AG10803 (cell line): ENCODE results near the gene ASB17.
"Not testable (repeated sequence)": the region's sequence is repeated elsewhere in the genome, so short reads cannot be mapped to it uniquely, and the experiment has no call there.

Experiments
- DNase-seq: peaks from one replicate; pipeline ENCODE4 v3.0.0; 2010; ENCODE audit warnings: low read depth
- H3K4me3 ChIP-seq: 2 replicates; pipeline ENCODE4 v1.5.1; 2011; ENCODE audit warnings: mild to moderate bottlenecking, low read length, control low read depth
- CTCF ChIP-seq: conservative IDR thresholded peaks from 2 replicates; pipeline ENCODE4 v1.5.1; 2011; ENCODE audit warnings: mild to moderate bottlenecking, low read length, control low read depth, inconsistent platforms

ASB17 gene

GRCh38 chr1:75932304-75932703 is at the start of gene ASB17:
TSS of gene ASB17 (minus strand) at chr1:75932404. CDS start at chr1:75932291, 113 bp downstream.
- no peak within 1 kb of the TSS for H3K4me3 ChIP-seq
- TF ChIP-seq CTCF: no peak
- no peak for DNase-seq

DNA sequence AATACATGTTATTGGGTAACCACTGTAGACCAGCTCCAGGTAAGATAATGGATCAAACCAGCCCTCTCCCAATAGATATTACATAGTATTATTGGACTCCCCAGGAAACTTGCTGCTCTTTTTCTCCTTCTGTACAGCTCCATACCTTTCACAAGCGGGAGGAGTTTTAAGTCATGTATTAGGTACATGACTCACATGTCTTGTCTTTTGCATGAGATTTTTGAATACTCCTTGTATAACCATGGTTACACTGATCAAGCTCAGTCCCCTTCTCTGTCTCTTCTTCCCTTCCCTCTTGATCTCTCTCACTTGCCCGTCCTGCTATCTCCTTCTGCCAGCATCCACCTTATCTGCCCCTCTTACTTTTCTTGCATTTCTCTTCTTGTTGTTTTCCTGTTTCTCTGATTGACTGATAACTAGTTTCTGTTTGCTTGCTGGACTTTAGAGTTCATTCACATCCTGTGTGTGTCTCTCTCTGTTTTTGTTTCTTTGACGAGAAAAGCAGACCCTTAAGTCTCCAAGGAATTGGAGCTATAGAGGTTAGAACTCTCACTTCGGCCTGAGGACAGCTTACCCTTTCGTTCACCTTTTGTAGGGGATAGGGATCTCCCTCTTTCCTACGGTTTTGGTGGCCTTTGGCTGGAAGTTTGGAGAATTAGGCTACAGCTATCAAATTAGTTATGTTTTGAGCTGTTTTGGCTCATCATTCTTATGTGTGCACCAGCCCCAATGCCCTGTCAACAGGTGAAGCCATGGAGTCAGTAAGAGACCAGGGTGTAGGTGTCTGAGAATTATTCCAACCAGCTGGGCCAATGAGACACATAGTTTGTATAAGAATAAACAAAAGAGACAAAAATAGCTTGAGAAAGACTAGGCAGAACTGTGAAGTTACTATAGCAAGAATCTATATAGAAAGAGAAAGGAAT is 49.0 kb upstream of the ASB17 start:
- no peak for DNase-seq
- no peak overlapping the region for H3K4me3 ChIP-seq
- TF ChIP-seq CTCF: no peak

DNA sequence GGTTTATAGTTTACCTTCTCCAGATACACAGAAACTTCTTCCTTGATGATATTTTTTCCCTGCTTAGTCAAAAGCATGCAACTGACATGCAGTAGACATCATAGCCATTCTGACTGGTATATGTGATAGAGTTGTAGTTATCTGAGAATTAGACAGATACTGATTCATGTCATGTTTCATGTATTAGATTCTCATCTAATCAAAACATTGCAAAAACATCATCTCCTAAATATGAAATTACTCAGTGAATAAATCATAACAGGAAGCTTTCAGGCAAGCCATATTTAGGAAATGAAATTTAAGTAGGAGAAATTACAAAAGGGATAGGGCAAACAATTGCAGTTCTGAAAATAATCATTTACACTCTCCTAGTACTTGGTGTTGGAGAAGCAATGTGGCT is 38.4 kb upstream of the ASB17 start:
- H3K4me3 ChIP-seq: no peak overlapping the region
- no peak for DNase-seq
- TF ChIP-seq CTCF: no peak

- DNase-seq: no peak
- no peak overlapping the region for H3K4me3 ChIP-seq
- no peak for TF ChIP-seq CTCF
Measured at GRCh38 chr1:75969550-75969949, 37.3 kb upstream of the ASB17 start.

- TF ChIP-seq CTCF: no peak
- no peak overlapping the region for H3K4me3 ChIP-seq
- no peak for DNase-seq
Measured at GRCh38 chr1:75967719-75968118, 35.5 kb upstream of the ASB17 start.

DNA sequence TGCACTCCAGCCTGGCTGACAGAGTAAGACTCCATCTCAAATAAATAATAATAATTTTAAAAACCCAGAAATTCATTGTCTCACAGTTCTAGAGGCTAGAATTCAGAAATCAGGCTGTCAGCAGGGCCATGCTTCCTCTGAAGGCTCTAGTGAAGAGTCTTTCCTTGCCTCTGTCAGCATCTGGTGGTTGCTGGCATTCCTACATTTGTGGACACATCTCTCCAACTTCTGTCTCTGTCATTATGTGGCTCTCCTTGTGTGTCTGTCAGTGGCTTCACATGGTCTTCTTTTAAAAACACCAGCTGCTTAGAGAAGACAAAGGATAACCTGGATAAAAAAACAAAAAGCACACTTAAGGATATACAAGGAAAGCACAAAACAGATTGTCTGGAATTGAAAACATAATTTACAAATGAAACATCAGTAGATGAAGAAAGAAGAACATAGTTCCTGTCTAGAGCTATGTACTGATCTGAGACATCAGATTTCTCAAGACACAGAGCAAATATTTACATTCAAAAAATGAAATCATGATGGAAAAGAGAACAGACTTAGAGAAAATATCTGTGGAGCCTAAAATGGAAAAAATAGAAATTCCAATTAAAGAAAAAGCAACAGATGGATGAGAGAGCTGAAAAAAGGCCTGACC is 32.7 kb upstream of the ASB17 start:
- TF ChIP-seq CTCF: no peak
- no peak overlapping the region for H3K4me3 ChIP-seq
- DNase-seq: no peak

DNA sequence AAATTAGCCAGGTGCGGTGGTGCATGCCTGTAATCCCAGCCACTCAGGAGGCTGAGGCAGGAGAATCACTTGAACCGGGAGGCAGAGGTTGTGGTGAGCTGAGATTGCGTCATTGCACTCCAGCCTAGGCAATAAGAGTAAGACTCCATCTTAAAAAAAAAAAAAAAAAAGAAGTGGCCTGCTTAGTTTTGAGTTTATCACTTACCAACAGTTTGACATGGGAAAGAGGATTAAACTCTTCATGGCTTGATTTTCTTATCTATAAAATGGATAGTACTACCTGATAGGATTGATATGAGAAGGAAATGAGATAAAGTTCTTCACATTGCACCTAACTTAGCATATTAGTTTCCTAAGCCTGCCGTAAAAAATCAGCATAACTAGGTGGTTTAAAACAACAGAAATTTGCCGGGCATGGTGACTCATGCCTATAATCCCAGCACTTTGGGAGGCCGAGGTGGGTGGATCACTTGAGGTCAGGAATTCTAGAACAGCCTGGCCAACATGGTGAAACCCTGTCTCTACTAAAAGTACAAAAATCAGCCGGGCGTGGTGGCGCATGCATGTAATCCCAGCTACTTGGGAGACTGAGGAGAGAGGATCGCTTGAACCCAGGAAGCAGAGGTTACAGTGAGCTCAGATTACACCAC is 32.0 kb upstream of the ASB17 start:
- not testable (repeated sequence) for H3K4me3 ChIP-seq
- DNase-seq: peak; percentile 6
